ENCODE measurements around the gene DARS1. TPM values are rescaled to one million over a fixed set of nuclear protein-coding genes. Genes with fewer than 3 reads are reported as not detected.

The DARS1 gene
- polyA plus RNA-seq, 1 experiment: 44.0 TPM

DNA sequence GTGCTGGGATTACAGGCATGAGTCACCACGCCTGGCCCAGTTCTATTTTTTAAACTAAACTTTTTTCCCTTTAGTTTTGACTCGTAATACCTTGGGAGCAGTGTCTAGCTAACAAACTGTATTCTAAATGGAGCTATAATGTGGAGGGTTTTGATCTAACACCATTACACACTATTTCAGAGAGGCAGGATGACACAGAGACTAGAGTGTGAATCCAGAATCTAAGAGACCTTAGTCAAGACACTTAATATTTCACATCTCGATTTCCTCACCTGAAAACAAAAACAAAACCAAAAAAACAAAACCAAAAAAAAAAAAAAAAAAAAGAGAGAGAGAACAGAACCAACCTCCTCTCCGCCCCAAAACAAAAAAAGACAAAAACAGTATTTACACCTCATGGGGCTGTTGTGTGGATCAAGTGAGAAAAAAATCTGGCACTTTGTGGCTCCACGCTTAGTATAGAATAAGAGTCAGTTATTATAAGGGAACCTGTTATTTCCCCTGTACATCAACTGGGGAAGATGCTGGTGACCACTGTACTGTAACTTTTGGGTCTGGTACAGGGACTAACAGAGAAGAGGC, 31.3 kb downstream of the DARS1 start:
- Histone ChIP-seq H3K36me3 (ENCODE audit: control insufficient read depth, insufficient read depth, low read length) (no peaks in the 10 kb centered on the region), H3K4me3 (ENCODE audit: low read depth, low read length) (no peak overlapping the region), H3K27me3 (ENCODE audit: control insufficient read depth, insufficient read depth, low read length) (no peaks in the 10 kb centered on the region)
- TF ChIP-seq, protein P1, sequence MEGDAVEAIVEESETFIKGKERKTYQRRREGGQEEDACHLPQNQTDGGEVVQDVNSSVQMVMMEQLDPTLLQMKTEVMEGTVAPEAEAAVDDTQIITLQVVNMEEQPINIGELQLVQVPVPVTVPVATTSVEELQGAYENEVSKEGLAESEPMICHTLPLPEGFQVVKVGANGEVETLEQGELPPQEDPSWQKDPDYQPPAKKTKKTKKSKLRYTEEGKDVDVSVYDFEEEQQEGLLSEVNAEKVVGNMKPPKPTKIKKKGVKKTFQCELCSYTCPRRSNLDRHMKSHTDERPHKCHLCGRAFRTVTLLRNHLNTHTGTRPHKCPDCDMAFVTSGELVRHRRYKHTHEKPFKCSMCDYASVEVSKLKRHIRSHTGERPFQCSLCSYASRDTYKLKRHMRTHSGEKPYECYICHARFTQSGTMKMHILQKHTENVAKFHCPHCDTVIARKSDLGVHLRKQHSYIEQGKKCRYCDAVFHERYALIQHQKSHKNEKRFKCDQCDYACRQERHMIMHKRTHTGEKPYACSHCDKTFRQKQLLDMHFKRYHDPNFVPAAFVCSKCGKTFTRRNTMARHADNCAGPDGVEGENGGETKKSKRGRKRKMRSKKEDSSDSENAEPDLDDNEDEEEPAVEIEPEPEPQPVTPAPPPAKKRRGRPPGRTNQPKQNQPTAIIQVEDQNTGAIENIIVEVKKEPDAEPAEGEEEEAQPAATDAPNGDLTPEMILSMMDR (IDR thresholded peaks at IDR 0.05; ENCODE audit: insufficient read depth, low read depth, low read length): no peak
- DNase-seq (ENCODE audit: low read depth): no peak
- ChIA-PET CTCF (no interaction called here), POLR2A (no interaction called here)

DNA sequence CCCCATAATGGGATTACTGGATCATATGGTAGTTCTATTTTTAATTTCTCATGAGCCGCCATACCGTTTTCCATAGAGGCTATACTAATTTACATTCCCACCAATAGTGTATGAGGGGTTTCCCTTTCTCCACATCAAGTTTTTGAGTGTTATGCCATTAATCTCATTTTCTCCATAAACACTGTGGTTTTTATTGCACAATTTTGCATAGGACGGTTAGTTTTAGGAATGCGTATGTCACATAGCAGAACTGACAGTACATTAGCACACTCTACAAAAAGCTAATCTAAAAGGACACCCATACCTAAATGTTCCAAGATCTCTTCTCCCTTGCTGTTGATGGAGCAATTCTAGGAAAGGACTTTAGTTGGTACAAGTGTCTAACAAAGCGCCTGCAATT, 32.5 kb downstream of the DARS1 start:
- Histone ChIP-seq H3K27me3 (ENCODE audit: control insufficient read depth, insufficient read depth, low read length) (no peaks in the 10 kb centered on the region), H3K4me3 (ENCODE audit: low read depth, low read length) (no peak overlapping the region), H3K36me3 (ENCODE audit: control insufficient read depth, insufficient read depth, low read length) (no peaks in the 10 kb centered on the region)
- ChIA-PET CTCF (interaction anchor here (0.7 to 1.2 kb wide), 2 partner anchors 8 to 213 kb away, joined by 3 read pairs; no protein-coding TSS in a partner anchor), POLR2A (no interaction called here)
- TF ChIP-seq, protein P1 (IDR thresholded peaks at IDR 0.05; ENCODE audit: insufficient read depth, low read depth, low read length): no peak
- DNase-seq (ENCODE audit: low read depth): no peak

DNA sequence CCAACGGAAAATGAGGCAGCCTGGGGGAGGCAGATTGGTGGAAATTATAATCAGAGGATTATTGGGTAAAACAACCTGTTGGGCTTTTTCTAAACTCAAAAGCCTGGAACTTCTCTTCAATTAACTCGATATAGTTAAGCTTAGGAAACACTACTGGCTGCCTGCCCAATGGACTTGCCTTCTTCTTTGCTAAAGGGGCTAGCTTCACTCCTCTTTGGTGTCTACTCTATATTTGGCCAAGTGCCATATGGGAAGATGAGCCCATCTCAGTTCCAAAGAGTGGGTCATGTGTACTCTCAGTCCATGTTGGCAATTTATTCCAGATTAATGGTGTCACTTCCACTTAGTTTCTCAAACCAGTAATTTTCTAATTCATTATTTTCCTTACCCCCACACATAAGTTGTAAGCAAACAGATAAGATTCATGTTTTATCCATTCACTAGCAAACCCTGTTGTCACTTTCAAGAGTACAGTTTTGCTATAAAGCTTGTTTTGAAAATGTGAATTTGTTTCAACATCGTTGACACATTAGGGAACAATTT, 34.3 kb downstream of the DARS1 start:
- TF ChIP-seq, protein P1 (IDR thresholded peaks at IDR 0.05; ENCODE audit: insufficient read depth, low read depth, low read length): no peak
- ChIA-PET POLR2A (no interaction called here), CTCF (no interaction called here)
- DNase-seq (ENCODE audit: low read depth): no peak
- Histone ChIP-seq H3K36me3 (ENCODE audit: control insufficient read depth, insufficient read depth, low read length) (no peaks in the 10 kb centered on the region), H3K27me3 (ENCODE audit: control insufficient read depth, insufficient read depth, low read length) (no peaks in the 10 kb centered on the region), H3K4me3 (ENCODE audit: low read depth, low read length) (no peak overlapping the region)

DNA sequence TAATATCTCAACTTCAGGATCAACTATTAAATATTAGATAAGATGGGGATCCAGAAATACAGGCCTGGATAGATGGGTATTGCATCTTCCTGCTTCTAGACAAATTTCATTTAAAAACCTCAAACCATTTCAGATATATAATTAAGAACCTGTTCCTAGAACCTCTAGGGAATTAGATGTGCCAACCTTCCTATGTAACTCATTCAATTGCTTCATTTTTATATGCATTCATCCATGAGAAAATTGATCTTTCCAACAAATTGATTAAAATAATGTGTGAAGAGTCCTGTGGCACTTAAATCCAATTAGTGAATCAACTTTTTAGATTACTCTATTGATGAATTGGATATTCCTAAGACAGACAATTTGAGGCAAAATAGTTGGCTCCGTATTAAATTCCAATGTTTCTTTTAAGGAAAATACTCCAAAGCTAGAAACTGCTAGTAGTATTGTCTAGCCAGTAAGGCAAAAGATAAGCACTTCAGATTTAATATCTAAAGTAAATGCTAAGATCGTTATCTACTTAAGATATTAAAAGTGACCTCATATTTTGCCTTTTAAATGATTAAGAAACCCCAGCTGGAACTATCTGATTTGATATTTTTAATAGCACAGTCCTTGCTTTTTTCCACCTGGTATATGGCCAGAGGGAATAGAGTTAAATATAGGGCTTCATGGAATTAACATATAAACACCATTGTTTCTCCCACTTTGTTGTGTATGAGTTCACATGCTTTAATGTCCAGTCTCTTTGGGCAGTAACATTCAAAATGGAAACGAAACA, 35.8 kb downstream of the DARS1 start:
- ChIA-PET CTCF (interaction anchor here (0.7 to 1.2 kb wide), 2 partner anchors 13 to 32 kb away, joined by 3 to 4 read pairs; no protein-coding TSS in a partner anchor), POLR2A (no interaction called here)
- TF ChIP-seq, protein P1 (IDR thresholded peaks at IDR 0.05; ENCODE audit: insufficient read depth, low read depth, low read length): no peak

DNA sequence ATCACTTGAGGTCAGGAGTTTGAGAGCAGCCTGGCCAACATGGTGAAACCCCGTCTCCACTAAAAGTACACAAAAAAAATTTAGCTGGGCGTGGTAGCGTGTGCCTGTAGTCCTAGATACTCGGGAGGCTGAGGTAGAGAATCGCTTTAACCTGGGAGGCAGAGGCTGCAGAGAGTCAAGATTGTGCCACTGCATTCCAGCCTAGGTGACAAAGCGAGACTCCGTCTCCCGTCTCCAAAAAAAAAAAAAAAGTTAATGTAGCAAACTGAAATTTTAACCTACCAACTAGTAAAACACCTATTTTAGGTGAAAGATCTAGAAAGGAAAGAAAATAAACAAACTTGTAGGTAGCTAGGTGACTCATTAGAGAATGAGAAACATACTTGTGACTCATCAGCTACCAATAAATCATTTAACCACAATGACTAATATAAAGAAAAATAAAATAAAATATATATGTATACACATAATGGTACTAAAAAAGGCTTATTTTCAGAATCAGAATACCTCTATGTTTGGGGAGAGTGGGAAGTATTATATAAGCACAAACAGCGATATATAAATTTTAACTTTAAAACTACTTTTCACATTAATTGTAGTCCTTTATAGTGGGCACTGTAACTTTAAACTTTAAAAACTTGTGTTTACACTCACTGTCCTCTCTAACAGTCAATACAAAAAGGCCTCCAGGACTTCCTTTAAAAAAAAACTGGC, 36.6 kb downstream of the DARS1 start:
- POLR2A ChIA-PET: no interaction called here
- CTCF ChIA-PET: interaction anchor here (0.7 to 1.2 kb wide), 2 partner anchors 13 to 31 kb away, joined by 3 to 4 read pairs; no protein-coding TSS in a partner anchor

More for the DNA sequence above, 35.8 kb downstream of the DARS1 start:
- H3K36me3 ChIP-seq (ENCODE audit: control insufficient read depth, insufficient read depth, low read length): no peaks in the 10 kb centered on the region; the same call in 1 of the 2 replicates
- no peak overlapping the region for H3K4me3 ChIP-seq (ENCODE audit: low read depth, low read length)
- no peaks in the 10 kb centered on the region for H3K27me3 ChIP-seq (ENCODE audit: control insufficient read depth, insufficient read depth, low read length)
- no peak for DNase-seq (ENCODE audit: low read depth)

More for the DNA sequence above, 36.6 kb downstream of the DARS1 start:
- DNase-seq (ENCODE audit: low read depth): peak; percentile 46
- no peaks in the 10 kb centered on the region for H3K27me3 ChIP-seq (ENCODE audit: control insufficient read depth, insufficient read depth, low read length)
- H3K4me3 ChIP-seq (ENCODE audit: low read depth, low read length): no peak overlapping the region
- TF ChIP-seq, protein P1 (IDR thresholded peaks at IDR 0.05; ENCODE audit: insufficient read depth, low read depth, low read length): no peak
- H3K36me3 ChIP-seq (ENCODE audit: control insufficient read depth, insufficient read depth, low read length): no peaks in the 10 kb centered on the region; the same call in 1 of the 2 replicates
